ENCODE measurements around the gene SSBP3.
A peak's percentile ranks its signal among the peaks of the same experiment; 100 is the strongest.

The SSBP3 gene

GRCh38 chr1:54282101-54282847, 123.9 kb downstream of the SSBP3 start:
- peak overlapping the region; percentile 98 for H3K27ac ChIP-seq (ENCODE audit: low read length)
- H3K4me1 ChIP-seq (ENCODE audit: insufficient read depth, low read length): peaks cover 56% of the 10 kb centered on the region
- H3K9ac ChIP-seq (ENCODE audit: low read depth, low read length): peak overlapping the region; percentile 26; the same call in 1 of the 2 replicates
- H3K4me3 ChIP-seq (ENCODE audit: low read depth in 1 of 2, low read length in 2 of 2): no peak overlapping the region
- H2AFZ ChIP-seq (ENCODE audit: low read depth, low read length): no peak overlapping the region
- no peak for DNase-seq
- ATAC-seq (ENCODE audit: insufficient read depth, low read depth): no peak
- H3K79me2 ChIP-seq (ENCODE audit: insufficient read depth, low read length): peaks cover 87% of the 10 kb centered on the region
- H3K27me3 ChIP-seq (ENCODE audit: insufficient read depth, low read length, poor library complexity): no peaks in the 10 kb centered on the region
- no peaks in the 10 kb centered on the region for H3K9me3 ChIP-seq (ENCODE audit: insufficient read depth, low read length, severe bottlenecking)
- TF ChIP-seq CTCF (IDR thresholded peaks at IDR 0.05; ENCODE audit: borderline replicate concordance, extremely low read depth, low read length, poor library complexity, severe bottlenecking): no peak
- no peak for TF ChIP-seq EZH2 (IDR thresholded peaks at IDR 0.05; ENCODE audit: borderline replicate concordance, low read depth, low read length, severe bottlenecking)
- H4K20me1 ChIP-seq (ENCODE audit: insufficient read depth, low read length): peaks cover 12% of the 10 kb centered on the region; the same call in 1 of the 2 replicates
- peak overlapping the region; percentile 2; the same call in 1 of the 2 replicates for H3K4me2 ChIP-seq (ENCODE audit: insufficient read depth, low read length)
- H3K36me3 ChIP-seq (ENCODE audit: insufficient read depth, low read length): peaks cover 43% of the 10 kb centered on the region

GRCh38 chr1:54280651-54281050, 125.5 kb downstream of the SSBP3 start:
- Histone ChIP-seq H3K9me3 (ENCODE audit: insufficient read depth, low read length, severe bottlenecking) (no peaks in the 10 kb centered on the region), H3K27me3 (ENCODE audit: insufficient read depth, low read length, poor library complexity) (no peaks in the 10 kb centered on the region), H2AFZ (ENCODE audit: low read depth, low read length) (no peak overlapping the region), H3K36me3 (ENCODE audit: insufficient read depth, low read length) (peaks cover 56% of the 10 kb centered on the region), H3K9ac (ENCODE audit: low read depth, low read length) (no peak overlapping the region), H3K27ac (ENCODE audit: low read length) (no peak overlapping the region), H3K4me1 (ENCODE audit: insufficient read depth, low read length) (peaks cover 40% of the 10 kb centered on the region), H4K20me1 (ENCODE audit: insufficient read depth, low read length) (peaks cover 22% of the 10 kb centered on the region), H3K4me2 (ENCODE audit: insufficient read depth, low read length) (no peak overlapping the region), H3K4me3 (ENCODE audit: low read depth in 1 of 2, low read length in 2 of 2) (no peak overlapping the region), H3K79me2 (ENCODE audit: insufficient read depth, low read length) (peaks cover 80% of the 10 kb centered on the region)
- no peak for DNase-seq
- no peak for TF ChIP-seq CTCF (IDR thresholded peaks at IDR 0.05; ENCODE audit: borderline replicate concordance, extremely low read depth, low read length, poor library complexity, severe bottlenecking)
- no peak for TF ChIP-seq EZH2 (IDR thresholded peaks at IDR 0.05; ENCODE audit: borderline replicate concordance, low read depth, low read length, severe bottlenecking)
- no peak for ATAC-seq (ENCODE audit: insufficient read depth, low read depth)

GRCh38 chr1:54279457-54279856, 126.7 kb downstream of the SSBP3 start:
- H3K4me1 ChIP-seq (ENCODE audit: insufficient read depth, low read length): peaks cover 28% of the 10 kb centered on the region
- 0 out of 2 replicates have a peak overlapping the region, but pooled peaks have one; percentile 5 for H3K27ac ChIP-seq (ENCODE audit: low read length)
- no peak for DNase-seq
- no peak overlapping the region for H3K9ac ChIP-seq (ENCODE audit: low read depth, low read length)
- H3K4me3 ChIP-seq (ENCODE audit: low read depth in 1 of 2, low read length in 2 of 2): no peak overlapping the region
- no peaks in the 10 kb centered on the region for H3K27me3 ChIP-seq (ENCODE audit: insufficient read depth, low read length, poor library complexity)
- H4K20me1 ChIP-seq (ENCODE audit: insufficient read depth, low read length): peaks cover 34% of the 10 kb centered on the region
- H3K79me2 ChIP-seq (ENCODE audit: insufficient read depth, low read length): peaks cover 80% of the 10 kb centered on the region
- no peak for ATAC-seq (ENCODE audit: insufficient read depth, low read depth)
- H2AFZ ChIP-seq (ENCODE audit: low read depth, low read length): no peak overlapping the region
- no peak overlapping the region for H3K4me2 ChIP-seq (ENCODE audit: insufficient read depth, low read length)
- no peak for TF ChIP-seq CTCF (IDR thresholded peaks at IDR 0.05; ENCODE audit: borderline replicate concordance, extremely low read depth, low read length, poor library complexity, severe bottlenecking)
- TF ChIP-seq EZH2 (IDR thresholded peaks at IDR 0.05; ENCODE audit: borderline replicate concordance, low read depth, low read length, severe bottlenecking): no peak
- peaks cover 64% of the 10 kb centered on the region for H3K36me3 ChIP-seq (ENCODE audit: insufficient read depth, low read length)
- H3K9me3 ChIP-seq (ENCODE audit: insufficient read depth, low read length, severe bottlenecking): no peaks in the 10 kb centered on the region

Data from DND-41 (cell line).